NB4 (cell line): Measurements from ENCODE around the gene TMEM242.

ENCODE experiments used
- CTCF ChIP-seq: IDR thresholded peaks from one replicate; pipeline ENCODE4 v1.5.1; 2012; ENCODE audit warnings: low read depth, low read length
- MAX ChIP-seq: IDR thresholded peaks from 2 replicates; pipeline ENCODE4 v1.6.1; 2011; ENCODE audit warnings: low read depth, low read length
- MYC ChIP-seq: IDR thresholded peaks from 2 replicates; pipeline ENCODE4 v1.6.1; 2011; ENCODE audit warnings: low read depth, low read length
- POLR2A ChIP-seq: IDR thresholded peaks from 2 replicates; pipeline ENCODE4 v1.6.1; 2011; ENCODE audit warnings: mild to moderate bottlenecking; ENCODE audit not compliant: insufficient read length; ENCODE audit errors: extremely low read depth

GRCh38 chr6:157283900-157284737, 39.2 kb downstream of the TMEM242 start:
- TF ChIP-seq POLR2A (no peak), CTCF (no peak), MAX (no peak), MYC (no peak)
